WTC11 (cell line): ENCODE results near the gene DRAXIN. TPM values are rescaled to one million over a fixed set of nuclear protein-coding genes. Genes with fewer than 3 reads are reported as not detected.
A peak's percentile ranks its signal among the peaks of the same experiment; 100 is the strongest.

Experiments
- ATAC-seq: fragments of 200-7000 bp; cut with Tn5 transposase; 2 replicates; pipeline ENCODE4 v1.10.0; 2021; ENCODE audit warnings: mild to moderate bottlenecking, moderate library complexity
- CTCF ChIA-PET: fragments of 300-600 bp; sonication (Branson Sonifier 250); formaldehyde crosslinking; loops from one replicate; lab custom pipeline; 2021; ENCODE audit warnings: antibody characterized with exemption; lab: Charles Lee
- POLR2A ChIA-PET: fragments of 350-600 bp; sonication (Branson Sonifier 250); formaldehyde crosslinking; loops from one replicate; lab custom pipeline; 2021; ENCODE audit warnings: antibody characterized with exemption; lab: Charles Lee
- DNase-seq: peaks from one replicate; pipeline ENCODE4 v3.0.0; 2021; ENCODE audit warnings: low spot score
- H3K27ac Mint-ChIP-seq: 2 replicates; pipeline ENCODE4 v1.8.0; 2021; ENCODE audit warnings: mixed read lengths
- H3K27me3 Mint-ChIP-seq: 2 replicates; pipeline ENCODE4 v1.8.0; 2021; ENCODE audit warnings: low read depth, mild to moderate bottlenecking, moderate library complexity, mixed read lengths
- H3K36me3 Mint-ChIP-seq: 2 replicates; pipeline ENCODE4 v1.8.0; 2021; ENCODE audit warnings: mixed read lengths
- H3K4me1 Mint-ChIP-seq: 2 replicates; pipeline ENCODE4 v1.8.0; 2022; ENCODE audit warnings: mixed read lengths
- H3K4me3 Mint-ChIP-seq: 2 replicates; pipeline ENCODE4 v1.8.0; 2021; ENCODE audit warnings: mild to moderate bottlenecking, moderate library complexity, mixed read lengths
- H3K9me3 Mint-ChIP-seq: 2 replicates; pipeline ENCODE4 v1.8.0; 2021; ENCODE audit warnings: mixed read lengths
- ATF1 ChIP-seq: sonication (generic); formaldehyde crosslinking; IDR thresholded peaks from 2 replicates; pipeline ENCODE4 v1.8.1; 2023; ENCODE audit warnings: mild to moderate bottlenecking, moderate library complexity, missing genetic modification reagents
- CREM ChIP-seq: sonication (generic); formaldehyde crosslinking; IDR thresholded peaks from 2 replicates; pipeline ENCODE4 v1.8.1; 2022; ENCODE audit warnings: mild to moderate bottlenecking, missing genetic modification reagents, moderate library complexity
- EMX1 ChIP-seq: fragments of 250-450 bp; sonication (Bioruptor Pico); IDR thresholded peaks from 2 replicates; pipeline ENCODE4 v1.8.0; 2021; ENCODE audit warnings: mild to moderate bottlenecking
- FOXK1 ChIP-seq: sonication (generic); formaldehyde crosslinking; IDR thresholded peaks from 2 replicates; pipeline ENCODE4 v1.8.0; 2022; ENCODE audit warnings: mild to moderate bottlenecking, moderate library complexity, missing genetic modification reagents
- FOXP1 ChIP-seq: sonication (generic); formaldehyde crosslinking; IDR thresholded peaks from 2 replicates; pipeline ENCODE4 v1.8.0; 2022; ENCODE audit warnings: missing genetic modification reagents, mild to moderate bottlenecking, moderate library complexity, borderline replicate concordance
- GRHL2 ChIP-seq: fragments of 250-450 bp; sonication (Bioruptor Pico); IDR thresholded peaks from 2 replicates; pipeline ENCODE4 v1.8.0; 2022; ENCODE audit warnings: mild to moderate bottlenecking, moderate library complexity; ENCODE audit not compliant: insufficient replicate concordance, severe bottlenecking
- MAX ChIP-seq: sonication (generic); formaldehyde crosslinking; IDR thresholded peaks from 2 replicates; pipeline ENCODE4 v1.8.0; 2022; ENCODE audit warnings: mild to moderate bottlenecking, missing genetic modification reagents
- NFATC4 ChIP-seq: fragments of 250-450 bp; sonication (Bioruptor Pico); IDR thresholded peaks from 2 replicates; pipeline ENCODE4 v1.9.0; 2021; ENCODE audit warnings: mild to moderate bottlenecking
- NFYB ChIP-seq: sonication (generic); formaldehyde crosslinking; conservative IDR thresholded peaks from 2 replicates; pipeline ENCODE4 v1.8.0; 2022; ENCODE audit warnings: low read depth, missing genetic modification reagents
- SP1 ChIP-seq: sonication (generic); formaldehyde crosslinking; conservative IDR thresholded peaks from 2 replicates; pipeline ENCODE4 v1.8.1; 2022; ENCODE audit warnings: missing genetic modification reagents
- TCF7 ChIP-seq: sonication (generic); formaldehyde crosslinking; IDR thresholded peaks from 2 replicates; pipeline ENCODE4 v1.8.0; 2022; ENCODE audit warnings: mild to moderate bottlenecking, low read depth, missing genetic modification reagents, moderate library complexity
- TEAD1 ChIP-seq: sonication (generic); formaldehyde crosslinking; IDR thresholded peaks from 2 replicates; pipeline ENCODE4 v1.8.0; 2022; ENCODE audit warnings: mild to moderate bottlenecking, missing genetic modification reagents
- TP53 ChIP-seq: sonication (generic); formaldehyde crosslinking; IDR thresholded peaks from 2 replicates; pipeline ENCODE4 v1.8.1; 2023; ENCODE audit warnings: mild to moderate bottlenecking, missing genetic modification reagents
- USF1 ChIP-seq: sonication (generic); formaldehyde crosslinking; IDR thresholded peaks from 2 replicates; pipeline ENCODE4 v1.8.0; 2022; ENCODE audit warnings: mild to moderate bottlenecking, missing genetic modification reagents
- USF2 ChIP-seq: sonication (generic); formaldehyde crosslinking; IDR thresholded peaks from 2 replicates; pipeline ENCODE4 v1.8.1; 2023; ENCODE audit warnings: mild to moderate bottlenecking, missing genetic modification reagents, moderate library complexity
- ZNF219 ChIP-seq: sonication (generic); formaldehyde crosslinking; IDR thresholded peaks from 2 replicates; pipeline ENCODE4 v1.8.0; 2023; ENCODE audit warnings: missing genetic modification reagents, mild to moderate bottlenecking, borderline replicate concordance
- ZNF416 ChIP-seq: fragments of 250-450 bp; sonication (Bioruptor Pico); IDR thresholded peaks from 2 replicates; pipeline ENCODE4 v1.9.0; 2021; ENCODE audit warnings: mild to moderate bottlenecking, inconsistent platforms
- total RNA-seq: library from RNA; stranded (reverse); gene quantifications from 3 replicates; pipeline ENCODE4 v1.2.3, GENCODE V29; 2021
- TF ChIP-seq, protein P1 (sequence below): fragments of 250-450 bp; sonication (Bioruptor Pico); IDR thresholded peaks from 2 replicates; pipeline ENCODE4 v2.1.2; 2022; ENCODE audit warnings: mild to moderate bottlenecking, moderate library complexity
- TF ChIP-seq, protein P2 (sequence below): sonication (generic); formaldehyde crosslinking; IDR thresholded peaks from 2 replicates; pipeline ENCODE4 v1.8.1; 2023; ENCODE audit warnings: mild to moderate bottlenecking, moderate library complexity, missing genetic modification reagents
- TF ChIP-seq, protein P3 (sequence below): sonication (generic); formaldehyde crosslinking; IDR thresholded peaks from 2 replicates; pipeline ENCODE4 v1.8.1; 2023; ENCODE audit warnings: mild to moderate bottlenecking, missing genetic modification reagents
- TF ChIP-seq, protein P4 (sequence below): sonication (generic); formaldehyde crosslinking; IDR thresholded peaks from 2 replicates; pipeline ENCODE4 v1.8.0; 2022; ENCODE audit warnings: missing genetic modification reagents

DRAXIN gene
- total RNA-seq, 1 experiment from 2014 or later = 12.0 TPM

GRCh38 chr1:11706292-11706691, 14.8 kb downstream of the DRAXIN start:
- H3K9me3 Mint-ChIP-seq = no peaks in the 10 kb centered on the region
- ChIA-PET CTCF (interaction anchor here (1.4 to 6.5 kb wide), 8 partner anchors 8 to 97 kb away, joined by 3 to 55 read pairs (median 14); partner anchors contain the start of genes FBXO2, FBXO44, FBXO6 and MAD2L2), POLR2A (interaction anchor here (1.3 kb wide), 1 partner anchor 13 kb away, joined by 5 read pairs; no protein-coding TSS in a partner anchor)
- peaks cover 51% of the 10 kb centered on the region for H3K4me1 Mint-ChIP-seq
- DNase-seq = no peak
- no peak overlapping the region for H3K4me3 Mint-ChIP-seq
- no peaks in the 10 kb centered on the region for H3K27me3 Mint-ChIP-seq
- ATAC-seq = no peak
- TF ChIP-seq TCF7 (CRISPR knock-in tag) (no peak), NFYB (CRISPR knock-in tag) (no peak), TEAD1 (CRISPR knock-in tag) (no peak), MAX (no peak), NFATC4 (CRISPR knock-in tag) (no peak), FOXP1 (no peak)
- TF ChIP-seq, protein P1, sequence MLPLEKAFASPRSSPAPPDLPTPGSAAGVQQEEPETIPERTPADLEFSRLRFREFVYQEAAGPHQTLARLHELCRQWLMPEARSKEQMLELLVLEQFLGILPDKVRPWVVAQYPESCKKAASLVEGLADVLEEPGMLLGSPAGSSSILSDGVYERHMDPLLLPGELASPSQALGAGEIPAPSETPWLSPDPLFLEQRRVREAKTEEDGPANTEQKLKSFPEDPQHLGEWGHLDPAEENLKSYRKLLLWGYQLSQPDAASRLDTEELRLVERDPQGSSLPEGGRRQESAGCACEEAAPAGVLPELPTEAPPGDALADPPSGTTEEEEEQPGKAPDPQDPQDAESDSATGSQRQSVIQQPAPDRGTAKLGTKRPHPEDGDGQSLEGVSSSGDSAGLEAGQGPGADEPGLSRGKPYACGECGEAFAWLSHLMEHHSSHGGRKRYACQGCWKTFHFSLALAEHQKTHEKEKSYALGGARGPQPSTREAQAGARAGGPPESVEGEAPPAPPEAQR (CRISPR knock-in tag) = no peak
- TF ChIP-seq, protein P2, sequence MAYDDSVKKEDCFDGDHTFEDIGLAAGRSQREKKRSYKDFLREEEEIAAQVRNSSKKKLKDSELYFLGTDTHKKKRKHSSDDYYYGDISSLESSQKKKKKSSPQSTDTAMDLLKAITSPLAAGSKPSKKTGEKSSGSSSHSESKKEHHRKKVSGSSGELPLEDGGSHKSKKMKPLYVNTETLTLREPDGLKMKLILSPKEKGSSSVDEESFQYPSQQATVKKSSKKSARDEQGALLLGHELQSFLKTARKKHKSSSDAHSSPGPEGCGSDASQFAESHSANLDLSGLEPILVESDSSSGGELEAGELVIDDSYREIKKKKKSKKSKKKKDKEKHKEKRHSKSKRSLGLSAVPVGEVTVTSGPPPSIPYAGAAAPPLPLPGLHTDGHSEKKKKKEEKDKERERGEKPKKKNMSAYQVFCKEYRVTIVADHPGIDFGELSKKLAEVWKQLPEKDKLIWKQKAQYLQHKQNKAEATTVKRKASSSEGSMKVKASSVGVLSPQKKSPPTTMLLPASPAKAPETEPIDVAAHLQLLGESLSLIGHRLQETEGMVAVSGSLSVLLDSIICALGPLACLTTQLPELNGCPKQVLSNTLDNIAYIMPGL = no peak
- H3K36me3 Mint-ChIP-seq = peaks cover 4% of the 10 kb centered on the region; the same call in 1 of the 2 replicates
- no peak overlapping the region for H3K27ac Mint-ChIP-seq

- Mint-ChIP-seq H3K4me3 (no peak overlapping the region), H3K27ac (peak overlapping the region; percentile 25; the same call in 1 of the 2 replicates)
Observed at GRCh38 chr1:11707621-11708276, 16.2 kb downstream of the DRAXIN start.

More at GRCh38 chr1:11707621-11708276, 16.2 kb downstream of the DRAXIN start:
- TF ChIP-seq GRHL2 (CRISPR knock-in tag) (no peak), ZNF219 (no peak), ZNF416 (CRISPR knock-in tag) (no peak), EMX1 (CRISPR knock-in tag) (no peak), SP1 (CRISPR knock-in tag) (no peak), TP53 (no peak), FOXK1 (CRISPR knock-in tag) (0 out of 2 replicates have a peak, but pooled peaks have one; percentile 13), CREM (CRISPR knock-in tag) (no peak), ATF1 (no peak), USF2 (CRISPR knock-in tag) (peak; percentile 58), USF1 (CRISPR knock-in tag) (peak; percentile 52; the same call in 1 of the 2 replicates), MAX (no peak)
- TF ChIP-seq, protein P3, sequence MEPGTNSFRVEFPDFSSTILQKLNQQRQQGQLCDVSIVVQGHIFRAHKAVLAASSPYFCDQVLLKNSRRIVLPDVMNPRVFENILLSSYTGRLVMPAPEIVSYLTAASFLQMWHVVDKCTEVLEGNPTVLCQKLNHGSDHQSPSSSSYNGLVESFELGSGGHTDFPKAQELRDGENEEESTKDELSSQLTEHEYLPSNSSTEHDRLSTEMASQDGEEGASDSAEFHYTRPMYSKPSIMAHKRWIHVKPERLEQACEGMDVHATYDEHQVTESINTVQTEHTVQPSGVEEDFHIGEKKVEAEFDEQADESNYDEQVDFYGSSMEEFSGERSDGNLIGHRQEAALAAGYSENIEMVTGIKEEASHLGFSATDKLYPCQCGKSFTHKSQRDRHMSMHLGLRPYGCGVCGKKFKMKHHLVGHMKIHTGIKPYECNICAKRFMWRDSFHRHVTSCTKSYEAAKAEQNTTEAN (CRISPR knock-in tag) = no peak
- TF ChIP-seq, protein P4, sequence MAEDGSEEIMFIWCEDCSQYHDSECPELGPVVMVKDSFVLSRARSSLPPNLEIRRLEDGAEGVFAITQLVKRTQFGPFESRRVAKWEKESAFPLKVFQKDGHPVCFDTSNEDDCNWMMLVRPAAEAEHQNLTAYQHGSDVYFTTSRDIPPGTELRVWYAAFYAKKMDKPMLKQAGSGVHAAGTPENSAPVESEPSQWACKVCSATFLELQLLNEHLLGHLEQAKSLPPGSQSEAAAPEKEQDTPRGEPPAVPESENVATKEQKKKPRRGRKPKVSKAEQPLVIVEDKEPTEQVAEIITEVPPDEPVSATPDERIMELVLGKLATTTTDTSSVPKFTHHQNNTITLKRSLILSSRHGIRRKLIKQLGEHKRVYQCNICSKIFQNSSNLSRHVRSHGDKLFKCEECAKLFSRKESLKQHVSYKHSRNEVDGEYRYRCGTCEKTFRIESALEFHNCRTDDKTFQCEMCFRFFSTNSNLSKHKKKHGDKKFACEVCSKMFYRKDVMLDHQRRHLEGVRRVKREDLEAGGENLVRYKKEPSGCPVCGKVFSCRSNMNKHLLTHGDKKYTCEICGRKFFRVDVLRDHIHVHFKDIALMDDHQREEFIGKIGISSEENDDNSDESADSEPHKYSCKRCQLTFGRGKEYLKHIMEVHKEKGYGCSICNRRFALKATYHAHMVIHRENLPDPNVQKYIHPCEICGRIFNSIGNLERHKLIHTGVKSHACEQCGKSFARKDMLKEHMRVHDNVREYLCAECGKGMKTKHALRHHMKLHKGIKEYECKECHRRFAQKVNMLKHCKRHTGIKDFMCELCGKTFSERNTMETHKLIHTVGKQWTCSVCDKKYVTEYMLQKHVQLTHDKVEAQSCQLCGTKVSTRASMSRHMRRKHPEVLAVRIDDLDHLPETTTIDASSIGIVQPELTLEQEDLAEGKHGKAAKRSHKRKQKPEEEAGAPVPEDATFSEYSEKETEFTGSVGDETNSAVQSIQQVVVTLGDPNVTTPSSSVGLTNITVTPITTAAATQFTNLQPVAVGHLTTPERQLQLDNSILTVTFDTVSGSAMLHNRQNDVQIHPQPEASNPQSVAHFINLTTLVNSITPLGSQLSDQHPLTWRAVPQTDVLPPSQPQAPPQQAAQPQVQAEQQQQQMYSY (CRISPR knock-in tag) = no peak
- TF ChIP-seq, protein P2 = no peak
- TF ChIP-seq, all 79 proteins: peak for 3
- Mint-ChIP-seq H3K27me3 (no peaks in the 10 kb centered on the region), H3K9me3 (no peaks in the 10 kb centered on the region), H3K4me1 (peaks cover 48% of the 10 kb centered on the region), H3K36me3 (peaks cover 4% of the 10 kb centered on the region; the same call in 1 of the 2 replicates)
- ChIA-PET CTCF (interaction anchor here (0.6 to 6.5 kb wide), 31 partner anchors 9 to 422 kb away, joined by 3 to 55 read pairs (median 5); partner anchors contain the start of genes AGTRAP, FBXO2, FBXO44 and FBXO6), POLR2A (interaction anchor here (1.0 to 1.9 kb wide), 5 partner anchors 10 to 44 kb away, joined by 3 to 6 read pairs (median 4); partner anchors contain the start of genes DRAXIN and FBXO6)
- ATAC-seq = peak; percentile 19
- DNase-seq = no peak
